ENCODE measurements around the gene RNF181. TPM values are rescaled to one million over a fixed set of nuclear protein-coding genes. Genes with fewer than 3 reads are reported as not detected.

Gene RNF181
- 117 and 168 TPM in 2 replicates for total RNA-seq

GRCh38 chr2:85595301-85596025 lies at the start of gene RNF181:
Gene RNF181, plus strand, starts transcription at chr2:85595745. Its CDS starts 19 bp downstream, at chr2:85595764.

GRCh38 chr2:85561280-85562212 lies 34.0 kb upstream of the RNF181 start, which contains the start of gene GGCX:
Gene GGCX, minus strand, starts transcription at chr2:85561493. Its CDS starts 65 bp downstream, at chr2:85561428.

GRCh38 chr2:85577386-85578242 lies 17.9 kb upstream of the RNF181 start, which contains the start of gene VAMP8:
Gene VAMP8, plus strand, starts transcription at chr2:85577586. Its CDS starts 61 bp downstream, at chr2:85577647.

GRCh38 chr2:85584354-85584856 lies 11.1 kb upstream of the RNF181 start, which contains the start of gene VAMP5:
Gene VAMP5, plus strand, starts transcription at chr2:85584431. Its CDS starts 60 bp downstream, at chr2:85584491.

GRCh38 chr2:85602476-85603234 lies 7.1 kb downstream of the RNF181 start, which contains the start of gene TMEM150A:
Gene TMEM150A, minus strand, starts transcription at chr2:85602698. Its CDS starts 750 bp downstream, at chr2:85601948.

GRCh38 chr2:85611705-85612587 lies 16.4 kb downstream of the RNF181 start, which contains the start of gene C2orf68:
Gene C2orf68, minus strand, starts transcription at chr2:85612066. Its CDS starts 82 bp downstream, at chr2:85611984.

Small RNAs within 50 kb of the gene (small RNA-seq; reads per million reads assigned to genes)
- gene RN7SL126P, result not detected

Other genes with a start within 250 kb of the RNF181 start
- gene RETSAT, start 241.2 kb upstream of the RNF181 start, total RNA-seq, result 48.3 and 51.9 TPM in 2 replicates
- 15.3 and 23.2 TPM in 2 replicates for gene ELMOD3, start 241.0 kb upstream of the RNF181 start, total RNA-seq
- 148 and 262 TPM in 2 replicates for gene CAPG, start 185.4 kb upstream of the RNF181 start, total RNA-seq
- 1.6 TPM in 1 of 2 replicates, not detected in the other for gene SH2D6, start 177.0 kb upstream of the RNF181 start, total RNA-seq
- 240 and 245 TPM in 2 replicates for gene MAT2A, start 56.6 kb upstream of the RNF181 start, total RNA-seq
- gene GGCX, start 34.3 kb upstream of the RNF181 start, total RNA-seq, result 49.3 and 54.7 TPM in 2 replicates
- gene VAMP8, start 18.2 kb upstream of the RNF181 start, total RNA-seq, result 1.5 and 1.9 TPM in 2 replicates
- 32.5 and 59.5 TPM in 2 replicates for gene VAMP5, start 11.3 kb upstream of the RNF181 start, total RNA-seq
- gene TMEM150A, start 7.0 kb downstream of the RNF181 start, total RNA-seq, result 15.9 and 22.7 TPM in 2 replicates
- 20.2 and 24.3 TPM in 2 replicates for gene C2orf68, start 16.3 kb downstream of the RNF181 start, total RNA-seq
- 33.5 and 39.4 TPM in 2 replicates for gene USP39, start 20.4 kb downstream of the RNF181 start, total RNA-seq
- not detected in 2 replicates for gene SFTPB, start 72.5 kb downstream of the RNF181 start, total RNA-seq
- not detected in 2 replicates for gene GNLY, start 98.6 kb downstream of the RNF181 start, total RNA-seq
- 3.6 and 5.7 TPM in 2 replicates for gene ATOH8, start 158.2 kb downstream of the RNF181 start, total RNA-seq

All from hair follicle dermal papilla cell (primary cell).